Heart left ventricle (tissue), 16 donors: Measurements from ENCODE around the gene RBMXL2. TPM values are rescaled to one million over a fixed set of nuclear protein-coding genes. Genes with fewer than 3 reads are reported as not detected.

Experiments used
- ATAC-seq, 4 donors: fragments of 200-7000 bp; cut with Tn5 transposase; one replicate each; pipeline ENCODE4 v1.9.1; 2020 to 2022; ENCODE audit warnings: moderate library complexity in 4 of 4, mild to moderate bottlenecking in 3 of 4, moderate number of reproducible peaks in 1 of 4
- DNase-seq, 5 donors: peaks; one replicate each; pipeline ENCODE4 v3.0.0-alpha.2; 2020
- H3K27ac ChIP-seq, 12 donors: fragments of 200-600 bp; sonication (generic) in 4 of 12; one replicate each; pipeline versions ENCODE4 v1.5.0 to v1.8.0; 2016 to 2022; ENCODE audit warnings: mild to moderate bottlenecking in 2 of 12
- H3K27me3 ChIP-seq, 9 donors: fragments of 200-600 bp; sonication (generic) in 2 of 9; one replicate each; pipeline versions ENCODE4 v1.5.1 to v1.8.0; 2016 to 2022; ENCODE audit warnings: mild to moderate bottlenecking in 3 of 9
- H3K36me3 ChIP-seq, 9 donors: fragments of 200-600 bp; sonication (generic) in 2 of 9; one replicate each; pipeline versions ENCODE4 v1.5.0 to v1.8.0; 2018 to 2022; ENCODE audit warnings: mild to moderate bottlenecking in 2 of 9
- H3K4me1 ChIP-seq, 12 donors: fragments of 200-600 bp; sonication (generic) in 4 of 12; one replicate each; pipeline versions ENCODE4 v1.5.0 to v1.8.0; 2016 to 2022; ENCODE audit warnings: mild to moderate bottlenecking in 3 of 12
- H3K4me3 ChIP-seq, 12 donors: fragments of 200-600 bp; sonication (generic) in 4 of 12; one replicate each; pipeline versions ENCODE4 v1.5.0 to v1.8.0; 2017 to 2022; ENCODE audit warnings: mild to moderate bottlenecking in 9 of 12, moderate library complexity in 4 of 12
- H3K9me3 ChIP-seq, 12 donors: fragments of 200-600 bp; sonication (generic) in 4 of 12; one replicate each; pipeline versions ENCODE4 v1.5.0 to v1.8.0; 2016 to 2022; ENCODE audit warnings: mild to moderate bottlenecking in 1 of 12
- CTCF ChIP-seq, 12 donors: fragments of 200-600 bp; sonication (generic) in 4 of 12; IDR thresholded peaks; one replicate each; pipeline versions ENCODE4 v1.5.0 to v1.8.0; 2018 to 2022; ENCODE audit warnings: antibody characterized with exemption in 12 of 12, mild to moderate bottlenecking in 5 of 12
- POLR2A ChIP-seq, 2 donors: fragments of 450-650 bp; IDR thresholded peaks; one replicate each; pipeline ENCODE4 v1.6.1; 2017; ENCODE audit warnings: antibody characterized with exemption in 2 of 2, mild to moderate bottlenecking in 2 of 2, moderate library complexity in 2 of 2
- WGBS, 4 donors: extraction: QIAGEN DNeasy Blood & Tissue Kit in 2 of 4; methylation state at CpG; one replicate each; pipeline versions ENCODE4 v1.1.5 to v1.1.7; 2013 to 2018; 5-methylcytosine and 5-hydroxymethylcytosine counted together
- intact Hi-C, 10 donors: fragments of 100-400 bp; cut with DNase I; formaldehyde crosslinking; loops; one replicate each; pipeline versions ENCODE4 v1.11.1 to v1.14.2; 2022
- long read RNA-seq, 3 donors: library from polyadenylated mRNA; unstranded; transcript quantifications; one replicate each; pipeline ENCODE4 v2.0.0, GENCODE V29; 2020 to 2021
- polyA plus RNA-seq, 2 donors: library from polyadenylated mRNA; stranded (reverse); fragments of 200-250 nt; gene quantifications; one replicate each; pipeline ENCODE4 v1.2.3, GENCODE V29; 2013
- total RNA-seq, 9 donors: library from RNA; depleted of rRNA in 2 of 9; stranded (reverse); fragments of >200 nt in 2 of 9; fragmentation: NEBNext Ultra II Directional in 3 of 9; extraction: Animal tissue kit (Norgen Biotek cat#: 25700) in 3 of 9; gene quantifications; one replicate each; pipeline versions ENCODE4 v1.1.0 to v1.2.4, GENCODE V29; 2016 to 2023
- donor health status: ischemic (EF 13 %, LVEDD 7.1; RV severe dilation, severe dysfunction).
- donor health status: healthy with polysubstance abuse.
- donor health status: DM: no; HTN: yes; CAD: no.
- donor health status: DM: no; HTN: no; CAD: no.
- donor health status: ischemic (EF 25% LVEDD 6.9; RV normal size, moderate dysfunction).
- donor health status: ischemic (EF 25% LVEDD 5.7; RV mildly dilated, moderate dysfunction).
- donor health status: healthy.
- donor health status: DM: yes; HTN: yes; CAD: no.
- donor health status: ischemic (EF 35%, LVEDD 5.7; RV mildly dilated, moderate dysfunction).
- donor health status: nonischemic (EF 11% LVEDD 7.7; RV severe dilation, severe dysfunction).
- donor health status: DM: yes; HTN: yes; CAD: no.
- donor health status: PGD.
- donor health status: ischemic (EF 29% LVEDD 5.4; RV normal size, mild dysfunction).
- donor health status: nonischemic (EF 23%, LVEDD 6.1; RV moderate dilation, normal function).

RBMXL2 gene
- total RNA-seq (not detected), polyA plus RNA-seq (not detected)
- long read RNA-seq, donor 1 = 0 reads
- long read RNA-seq, donor 2 = 0 reads
- long read RNA-seq, donor 3 = 0 reads

GRCh38 chr11:7088921-7089320 is at the start of gene RBMXL2:
RBMXL2 (plus strand) TSS chr11:7088998; CDS start chr11:7089121, 123 bp downstream.
- Histone ChIP-seq H3K4me1 (no peaks in the 10 kb centered on the region), H3K36me3 (no peaks in the 10 kb centered on the region), H3K4me3 (no peak within 1 kb of the TSS), H3K9me3 (peaks cover 0 to 6% (median 0%) of the 10 kb centered on the region in 12 donors), H3K27ac (no peak within 1 kb of the TSS), H3K27me3 (peaks cover 0 to 50% (median 3%) of the 10 kb centered on the region in 9 donors)
- no peak for ATAC-seq
- 58 to 80% (median 61%) methylated on average over 41 to 45 of the region's 45 CpGs for WGBS, 4 donors
- peak in 1 of 5 donors; percentile 24 for DNase-seq
- TF ChIP-seq POLR2A (IDR thresholded peaks at IDR 0.05) (no peak), CTCF (IDR thresholded peaks at IDR 0.05) (no peak)
- intact Hi-C loops = no loop called here

- H3K9me3 ChIP-seq = no peaks in the 10 kb centered on the region
- intact Hi-C loops = no loop called here
- no peak for TF ChIP-seq POLR2A (IDR thresholded peaks at IDR 0.05)
- TF ChIP-seq CTCF (IDR thresholded peaks at IDR 0.05) = no peak
- no peak for DNase-seq
- H3K27ac ChIP-seq = no peak overlapping the region
- no peaks in the 10 kb centered on the region for H3K36me3 ChIP-seq
- WGBS, 4 donors = 40 to 50% (median 44%) methylated on average over 3 of the region's 3 CpGs
- H3K4me1 ChIP-seq = peaks cover 0 to 3% (median 0%) of the 10 kb centered on the region in 12 donors
- H3K27me3 ChIP-seq = no peaks in the 10 kb centered on the region
- peak in 1 of 4 donors; percentile 13 for ATAC-seq
- H3K4me3 ChIP-seq = no peak overlapping the region
Observed at GRCh38 chr11:7046474-7047175, 42.2 kb upstream of the RBMXL2 start.

- TF ChIP-seq POLR2A (IDR thresholded peaks at IDR 0.05) = no peak
- no peak for TF ChIP-seq CTCF (IDR thresholded peaks at IDR 0.05)
- no peak for DNase-seq
- intact Hi-C loops = no loop called here
- H3K4me3 ChIP-seq = no peak overlapping the region
- no peaks in the 10 kb centered on the region for H3K27me3 ChIP-seq
- WGBS, 4 donors = 90 to 97% (median 94%) methylated on average over 1 of the region's 1 CpG
- no peaks in the 10 kb centered on the region for H3K36me3 ChIP-seq
- H3K27ac ChIP-seq = no peak overlapping the region
- peaks cover 0 to 3% (median 0%) of the 10 kb centered on the region in 12 donors for H3K4me1 ChIP-seq
- no peak for ATAC-seq
- no peaks in the 10 kb centered on the region for H3K9me3 ChIP-seq
Observed at GRCh38 chr11:7050191-7050590, 38.6 kb upstream of the RBMXL2 start.

- intact Hi-C loops = no loop called here
- DNase-seq = no peak
- Histone ChIP-seq H3K27me3 (no peaks in the 10 kb centered on the region), H3K4me3 (no peak overlapping the region), H3K4me1 (peaks cover 0 to 19% (median 5%) of the 10 kb centered on the region in 12 donors), H3K9me3 (no peaks in the 10 kb centered on the region), H3K27ac (no peak overlapping the region), H3K36me3 (no peaks in the 10 kb centered on the region)
- peak in 1 of 4 donors; percentile 31 for ATAC-seq
- TF ChIP-seq POLR2A (IDR thresholded peaks at IDR 0.05) = no peak
- no peak for TF ChIP-seq CTCF (IDR thresholded peaks at IDR 0.05)
- WGBS, 4 donors = 45 to 60% (median 52%) methylated on average over 6 of the region's 6 CpGs
Observed at GRCh38 chr11:7056828-7057513, 31.8 kb upstream of the RBMXL2 start.
